Measurements from ENCODE around the gene FGF11. TPM values are rescaled to one million over a fixed set of nuclear protein-coding genes. Genes with fewer than 3 reads are reported as not detected.

FGF11 gene
- polyA plus RNA-seq (2013, experiment 1 of 2; ENCODE audit: insufficient read length): 9.1 TPM
- 7.7 TPM for polyA plus RNA-seq (2013, experiment 2 of 2; ENCODE audit: insufficient read length)

- DNase-seq: no peak
Observed at GRCh38 chr17:7439462-7440112, at the start of gene FGF11. TSS of gene FGF11 (plus strand) at chr17:7439512. CDS start at chr17:7439621, 109 bp downstream.

- no peak for DNase-seq
Observed at GRCh38 chr17:7389924-7390910, 49.1 kb upstream of the FGF11 start.

DNA sequence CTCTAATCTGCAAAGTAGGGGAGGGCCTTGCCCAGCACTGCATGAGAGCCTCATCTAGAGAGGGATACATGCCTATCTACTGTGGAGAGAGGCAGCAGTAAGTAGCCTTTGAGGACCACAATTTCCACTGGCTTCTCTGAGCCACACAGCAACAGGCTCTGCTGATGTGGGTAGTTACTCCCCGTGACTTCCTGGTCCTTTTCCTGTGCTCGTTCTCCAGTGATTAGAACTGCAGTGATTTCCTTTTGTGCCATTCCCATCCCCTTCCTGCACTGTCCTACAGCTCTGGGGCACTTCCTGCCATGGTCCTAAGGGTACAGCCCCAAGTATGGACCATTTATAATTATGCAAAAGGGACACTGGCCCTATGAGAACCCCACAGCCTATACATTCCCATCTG, 48.0 kb upstream of the FGF11 start:
- no peak for DNase-seq

GRCh38 chr17:7392696-7393612, 46.4 kb upstream of the FGF11 start:
- DNase-seq: no peak

- no peak for DNase-seq
Observed at GRCh38 chr17:7393613-7394451, 45.5 kb upstream of the FGF11 start.

DNA sequence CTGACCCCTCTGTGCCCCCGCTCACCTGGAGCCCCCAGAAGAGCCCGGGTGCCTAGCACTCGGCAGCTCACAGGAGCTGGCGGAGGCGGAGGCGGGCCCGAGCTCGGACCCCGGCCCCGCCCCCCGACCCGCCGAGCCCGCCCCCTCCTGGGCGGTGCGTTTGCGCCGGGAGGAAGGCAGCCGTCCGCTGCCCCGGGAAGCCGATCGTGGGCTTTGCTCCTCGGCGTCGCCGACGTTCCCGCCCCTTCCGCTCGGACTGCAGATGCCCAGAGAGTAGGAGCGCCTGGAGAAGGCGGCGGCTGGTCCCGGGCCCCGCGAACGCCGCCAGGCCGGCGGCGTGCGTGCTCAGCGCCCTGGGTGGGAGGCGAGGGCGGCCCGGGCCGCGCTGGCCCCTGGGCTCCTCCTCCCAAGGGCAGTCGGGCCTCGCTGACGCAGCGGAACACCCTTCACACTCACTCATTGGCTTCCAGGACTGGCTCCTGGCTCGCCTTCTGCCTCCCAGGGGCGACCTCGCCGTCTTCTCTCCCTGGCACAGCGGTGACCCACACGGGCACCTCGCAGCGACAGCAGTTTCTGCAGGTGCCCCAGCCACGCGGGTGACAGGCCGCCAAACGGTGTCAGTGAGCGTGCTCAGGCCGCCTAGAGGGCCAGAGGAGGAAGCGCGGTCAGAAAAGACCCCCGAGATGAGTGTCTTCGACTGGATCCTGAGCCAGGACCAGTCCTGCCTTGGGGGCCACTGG, 44.7 kb upstream of the FGF11 start, which contains the start of gene PLSCR3:
Gene PLSCR3, minus strand, starts transcription at position 74 of the 740 bp plus-strand sequence. CDS start 415 bp downstream, outside the sequence.
- peak; percentile 88 for DNase-seq

- no peak for DNase-seq
Observed at GRCh38 chr17:7396147-7396546, 43.2 kb upstream of the FGF11 start.

GRCh38 chr17:7398612-7399011, 40.7 kb upstream of the FGF11 start:
- DNase-seq: no peak

DNA sequence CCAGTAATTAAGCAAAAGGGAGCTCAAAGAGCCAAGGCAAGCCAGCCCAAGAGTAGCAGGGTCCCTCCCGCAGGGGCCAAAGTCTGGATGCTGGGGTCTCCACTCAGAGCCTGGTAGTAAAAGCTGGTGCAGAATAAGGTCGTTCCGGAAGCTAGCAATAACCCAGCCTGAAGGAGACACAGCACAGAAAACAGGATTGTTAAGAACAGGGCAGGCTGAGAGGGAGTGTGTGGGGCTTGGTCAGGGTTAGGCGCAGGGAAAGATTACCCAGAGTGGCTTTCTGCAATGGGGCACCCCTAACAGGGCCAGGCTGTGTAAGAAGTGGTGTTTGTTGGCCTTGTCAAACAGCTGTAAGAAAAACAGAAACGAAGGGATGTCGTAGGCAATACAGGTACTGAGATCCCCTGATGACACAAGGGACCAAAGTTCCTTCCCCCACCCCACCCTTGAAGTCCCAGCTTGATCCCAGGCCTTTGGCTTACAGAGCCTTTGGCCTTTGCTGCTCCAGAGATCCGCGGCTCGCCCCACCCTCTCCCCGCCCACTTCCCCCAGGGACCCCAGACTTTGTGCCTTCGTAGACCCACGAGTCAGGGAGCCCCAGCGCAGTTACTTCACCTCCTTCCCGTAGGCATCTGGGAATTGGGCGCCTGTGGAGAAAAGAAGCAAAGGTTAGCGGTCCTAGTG, 36.1 kb upstream of the FGF11 start:
- DNase-seq: no peak

- no peak for DNase-seq
Observed at GRCh38 chr17:7403727-7403976, 35.7 kb upstream of the FGF11 start.

DNA sequence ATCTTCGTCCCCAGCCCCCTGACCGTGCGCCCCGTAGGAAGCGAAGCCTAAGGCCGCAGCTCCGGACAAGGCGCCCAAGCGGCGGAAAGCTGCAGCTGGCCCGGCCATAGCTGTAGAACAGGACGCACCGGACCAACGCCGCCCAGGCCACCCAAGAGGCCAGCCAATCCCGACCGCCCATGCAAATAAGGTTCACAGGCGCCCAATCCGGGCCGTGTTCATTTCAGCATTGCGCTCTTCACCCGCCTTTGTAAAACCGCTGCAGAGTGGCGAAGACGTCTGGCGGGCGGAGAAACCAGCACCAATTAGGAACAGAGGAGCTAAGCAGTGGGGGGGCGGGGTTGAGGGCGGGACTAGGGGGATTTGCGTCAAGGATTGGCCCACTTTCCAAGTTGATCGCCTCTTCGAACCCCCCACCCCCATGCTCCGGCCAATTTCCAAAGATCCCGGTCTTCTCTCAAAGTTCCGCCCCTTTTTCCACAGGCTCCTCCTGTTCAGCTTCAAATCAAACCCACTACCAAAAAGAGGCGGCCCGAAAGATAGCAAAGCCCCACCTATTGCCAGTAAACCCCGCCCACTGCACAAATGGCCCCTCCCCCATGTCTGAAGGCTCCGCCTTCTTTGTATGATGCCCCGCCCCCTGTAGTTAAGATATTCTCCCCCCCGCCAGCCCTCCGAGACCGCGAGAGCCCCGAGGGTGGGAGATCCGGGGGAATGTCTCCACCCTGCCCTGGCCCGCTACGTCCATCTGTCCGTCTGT, 35.2 kb upstream of the FGF11 start, which contains the start of gene TMEM256:
Gene TMEM256, minus strand, starts transcription at position 121 of the 760 bp plus-strand sequence. Its CDS starts 13 bp downstream, at position 108.
- peak; percentile 100 for DNase-seq

GRCh38 chr17:7404737-7405349, 34.5 kb upstream of the FGF11 start:
- peak; percentile 28 for DNase-seq

- DNase-seq: no peak
Observed at GRCh38 chr17:7405350-7406234, 33.7 kb upstream of the FGF11 start.

DNA sequence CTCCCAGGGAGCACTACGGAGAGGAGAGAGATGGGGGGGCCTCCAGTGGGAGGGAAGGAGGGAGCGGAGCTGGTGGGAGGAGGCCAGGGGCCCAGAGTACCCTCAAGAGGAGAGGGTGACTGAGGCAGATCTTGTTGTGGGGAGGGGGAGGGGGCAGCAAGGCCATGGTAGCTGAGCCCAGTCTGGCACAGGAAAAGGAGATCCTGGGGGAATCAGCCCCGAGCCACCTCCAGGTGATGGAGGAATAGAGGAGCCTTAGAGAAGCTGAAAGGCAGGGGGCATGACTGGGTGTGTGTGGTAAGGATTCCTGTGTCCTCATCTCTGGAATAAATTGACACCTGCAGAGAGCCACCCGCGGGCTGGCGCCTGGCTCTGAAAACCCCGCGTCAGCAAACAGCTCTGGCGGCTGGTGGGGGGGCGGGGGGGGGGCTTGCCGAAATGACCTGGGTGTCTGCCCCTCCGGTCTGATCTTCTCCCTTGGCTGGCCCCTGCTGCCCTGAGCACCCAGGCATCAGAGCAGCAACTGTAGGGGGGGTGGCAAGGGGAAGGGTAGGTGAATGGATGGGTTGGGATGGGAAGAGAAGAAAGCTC, 33.0 kb upstream of the FGF11 start:
- DNase-seq: no peak

- DNase-seq: no peak
Observed at GRCh38 chr17:7407082-7407481, 32.2 kb upstream of the FGF11 start.

GRCh38 chr17:7407485-7408251, 31.6 kb upstream of the FGF11 start, which contains the start of gene NLGN2:
TSS of gene NLGN2 (plus strand) at chr17:7407845. CDS start at chr17:7408256, 411 bp downstream.
- no peak for DNase-seq

Data from fibroblast of skin of scalp (primary cell).